OCI-M2 (cell line): ENCODE measurements around the gene ADAT2.
A peak's percentile ranks its signal among the peaks of the same experiment; 100 is the strongest.

Experiments used
- DNase-seq: peaks from one replicate; lab custom pipeline; 2025; ENCODE audit not compliant: unreplicated experiment; lab: John Stamatoyannopoulos, UW

Gene ADAT2

DNA sequence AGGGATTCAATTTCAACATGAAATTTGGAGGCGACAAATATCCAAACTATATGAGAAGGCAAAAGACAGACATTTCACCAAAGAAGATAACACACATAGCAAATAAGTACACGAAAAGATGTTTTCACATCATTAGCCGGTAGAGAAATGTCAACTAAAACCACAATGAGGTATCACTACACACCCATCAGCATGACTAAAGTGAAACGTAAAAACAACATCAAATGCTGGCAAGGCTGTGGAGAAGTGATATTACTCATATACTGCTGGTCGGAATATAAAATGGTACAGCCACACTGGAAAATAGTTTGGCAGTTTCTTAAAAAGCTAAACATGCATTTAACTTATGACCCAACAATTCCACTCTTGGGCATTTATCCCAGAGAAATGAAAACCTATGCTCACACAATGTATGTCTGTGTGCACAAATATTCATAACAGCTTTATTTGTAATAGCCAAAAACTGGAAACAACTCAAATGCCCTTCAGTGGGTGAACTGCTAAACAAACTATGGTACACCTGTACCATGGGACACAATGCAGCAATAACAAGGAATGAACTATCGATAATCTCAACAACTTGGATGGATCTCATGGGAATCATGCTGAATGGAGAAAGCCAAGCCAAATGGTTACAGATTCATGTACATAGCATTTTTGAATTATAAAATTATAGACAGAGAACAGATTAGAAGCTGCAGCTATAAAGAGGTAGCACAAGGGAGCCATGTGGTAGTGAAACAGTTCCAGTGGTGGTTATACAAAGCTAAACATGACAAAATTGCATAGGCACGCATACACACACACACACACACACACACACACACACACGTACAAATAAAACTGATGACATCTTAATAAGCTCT, 8.6 kb downstream of the ADAT2 start:
- no peak for DNase-seq

DNA sequence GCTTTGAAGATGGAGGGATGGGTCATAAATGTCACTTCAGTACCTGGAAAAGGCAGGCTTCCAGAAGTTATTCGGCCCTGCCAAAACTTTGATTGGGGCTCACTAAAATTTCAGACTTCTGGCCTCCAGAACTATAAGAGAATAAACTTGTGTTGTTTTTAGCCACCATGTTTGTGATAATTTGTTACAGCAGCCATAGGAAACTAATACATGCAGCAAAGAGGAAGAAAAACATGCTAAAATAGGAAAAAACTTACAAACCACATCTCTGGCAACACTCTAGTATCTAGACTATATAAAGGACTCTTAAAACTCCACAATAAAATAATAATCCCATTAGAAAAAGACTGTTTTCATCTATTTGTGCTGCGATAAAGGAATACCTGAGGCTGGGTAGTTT, 9.5 kb downstream of the ADAT2 start:
- DNase-seq = no peak

DNA sequence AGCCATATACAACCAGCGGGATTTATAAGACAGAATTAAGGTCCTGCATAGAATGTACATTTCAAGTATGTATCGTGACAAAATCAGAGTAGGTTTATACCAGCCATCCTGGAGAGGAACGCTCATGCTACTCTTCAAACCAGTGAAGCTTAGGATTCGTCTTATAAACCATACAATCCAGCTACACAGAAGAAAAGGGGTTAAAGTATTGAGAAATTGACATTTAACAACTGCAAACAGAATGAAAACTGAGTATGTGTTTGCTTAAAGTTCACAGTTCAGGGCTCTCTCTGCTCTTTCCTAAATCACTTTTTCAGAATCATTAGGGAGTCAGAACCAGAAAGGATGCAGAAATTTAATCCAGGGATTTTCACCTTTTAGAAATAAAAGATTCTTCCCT, 17.9 kb downstream of the ADAT2 start:
- no peak for DNase-seq

DNA sequence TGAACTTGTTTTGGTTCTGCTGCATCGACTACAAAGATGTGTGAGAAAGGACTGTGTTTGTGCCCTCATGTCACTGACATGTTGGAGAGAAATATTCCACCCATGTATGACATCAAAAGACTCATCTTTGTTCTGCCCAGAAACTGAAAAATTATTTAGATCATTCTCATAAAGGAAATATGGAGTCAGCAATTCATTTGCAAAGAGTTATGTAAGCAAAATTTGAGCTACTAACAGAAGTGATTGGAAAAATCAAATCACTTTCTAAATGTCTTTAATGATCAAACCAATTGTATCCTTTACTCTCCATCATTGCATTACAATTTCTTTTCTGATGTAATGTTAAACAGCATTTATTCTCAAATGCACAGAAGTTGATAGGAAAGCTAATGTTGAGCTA, 19.3 kb downstream of the ADAT2 start:
- no peak for DNase-seq

DNA sequence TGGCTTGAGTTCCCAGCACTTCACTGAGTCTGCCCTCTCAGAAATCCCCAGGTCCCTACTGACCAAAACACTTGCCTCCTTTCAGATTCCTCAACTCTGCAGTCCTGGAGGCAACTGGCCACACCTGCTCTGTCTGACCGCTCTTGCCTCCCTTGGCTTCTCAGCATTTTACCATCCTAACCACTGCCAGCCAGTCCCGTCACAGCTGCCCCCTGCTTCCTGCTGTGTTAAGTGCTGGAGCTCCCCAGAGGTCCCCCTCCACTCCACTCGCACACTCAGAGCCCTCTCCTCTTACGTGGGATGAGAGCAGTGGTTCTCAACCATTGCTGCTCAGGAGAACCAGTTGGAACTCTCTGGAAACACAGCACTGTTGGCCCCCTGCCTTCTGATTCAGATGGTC, 20.5 kb downstream of the ADAT2 start:
- no peak for DNase-seq

DNA sequence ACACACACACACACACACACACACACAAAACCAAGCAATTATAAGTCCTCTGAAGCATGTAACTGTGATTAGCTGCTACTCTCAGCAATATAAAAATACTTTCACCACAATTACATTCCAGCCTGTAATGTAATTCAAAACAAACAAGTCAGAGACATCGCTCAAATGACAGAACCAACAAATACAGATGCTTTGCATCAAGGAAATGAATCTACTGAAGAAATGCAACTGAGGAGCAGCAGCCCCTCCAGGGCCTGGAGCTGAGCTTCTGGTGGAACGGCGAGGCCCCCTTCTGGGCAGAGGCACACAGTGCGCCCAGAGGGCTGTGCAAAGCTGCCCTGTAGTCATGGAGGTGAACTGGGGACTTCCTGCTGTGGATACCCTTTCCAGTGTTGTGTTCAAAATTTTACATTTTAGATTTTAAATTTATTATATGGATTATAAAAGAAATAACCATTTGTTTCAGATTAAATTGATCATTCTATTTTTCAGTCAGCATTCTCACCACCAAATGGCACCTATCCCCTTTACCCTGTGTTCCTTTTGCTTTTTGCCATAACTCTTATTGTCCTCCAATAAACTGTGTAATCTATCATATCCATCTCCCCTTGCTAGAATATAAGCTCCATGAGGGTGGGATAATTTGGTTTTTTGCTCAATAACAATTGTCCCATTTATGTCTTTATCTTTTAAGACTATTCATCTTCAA, 23.2 kb downstream of the ADAT2 start:
- DNase-seq = peak; percentile 18

DNA sequence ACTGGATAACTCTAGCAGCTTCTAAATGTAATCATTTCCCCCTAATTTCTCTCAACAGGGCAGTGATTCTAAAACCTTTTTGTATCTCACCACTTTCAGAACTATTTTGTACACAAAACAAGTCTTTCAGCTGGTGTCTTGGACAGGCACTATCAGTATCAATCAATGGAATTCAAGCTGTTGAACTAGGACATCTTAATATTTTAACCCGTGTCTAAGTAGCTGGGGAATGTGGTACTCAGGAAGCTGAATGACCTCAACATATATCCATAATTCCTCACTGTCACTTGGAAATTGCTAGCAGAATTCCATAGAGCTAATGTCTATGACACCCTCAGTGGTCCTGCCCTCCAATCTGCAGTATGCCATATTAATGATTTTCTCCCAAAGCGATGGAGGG, 24.5 kb downstream of the ADAT2 start:
- no peak for DNase-seq

DNA sequence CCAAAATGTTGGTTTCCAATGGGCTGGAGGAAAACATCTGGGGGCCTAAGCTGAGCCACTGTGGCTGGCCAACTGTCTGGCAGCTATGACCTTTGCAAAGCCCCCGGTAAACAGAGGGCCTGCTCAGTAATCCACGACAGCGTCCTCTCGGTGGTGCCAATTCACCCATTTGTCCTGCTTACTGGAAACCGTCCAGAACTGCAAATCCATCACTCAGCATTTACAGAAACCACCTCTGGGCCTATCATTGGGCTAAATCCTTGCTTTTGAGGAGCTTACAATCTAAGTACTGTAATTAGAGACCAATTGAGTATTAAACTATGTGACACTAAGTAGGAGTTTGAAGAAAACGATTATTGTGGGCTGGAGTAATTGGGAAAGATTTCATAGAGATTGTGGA, 31.0 kb downstream of the ADAT2 start:
- no peak for DNase-seq

DNA sequence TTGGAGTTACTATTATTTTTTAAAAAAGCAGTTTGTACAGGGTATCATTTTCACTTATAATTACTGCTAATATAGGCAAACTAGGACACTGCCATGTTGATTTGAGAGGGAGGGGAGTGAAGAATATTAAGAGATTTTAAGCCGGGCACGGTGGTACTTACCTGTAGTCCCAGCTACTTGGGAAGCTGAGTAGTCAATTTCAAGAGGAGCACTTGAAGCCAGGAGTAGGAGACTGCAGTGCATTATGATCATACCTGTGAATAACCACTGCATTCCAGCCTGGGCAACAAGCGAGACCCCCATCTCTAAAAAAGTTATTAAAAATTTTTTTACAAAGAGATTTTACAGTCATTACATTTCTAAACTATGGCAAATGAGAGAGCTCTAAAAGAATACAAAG, 35.7 kb downstream of the ADAT2 start:
- no peak for DNase-seq

DNA sequence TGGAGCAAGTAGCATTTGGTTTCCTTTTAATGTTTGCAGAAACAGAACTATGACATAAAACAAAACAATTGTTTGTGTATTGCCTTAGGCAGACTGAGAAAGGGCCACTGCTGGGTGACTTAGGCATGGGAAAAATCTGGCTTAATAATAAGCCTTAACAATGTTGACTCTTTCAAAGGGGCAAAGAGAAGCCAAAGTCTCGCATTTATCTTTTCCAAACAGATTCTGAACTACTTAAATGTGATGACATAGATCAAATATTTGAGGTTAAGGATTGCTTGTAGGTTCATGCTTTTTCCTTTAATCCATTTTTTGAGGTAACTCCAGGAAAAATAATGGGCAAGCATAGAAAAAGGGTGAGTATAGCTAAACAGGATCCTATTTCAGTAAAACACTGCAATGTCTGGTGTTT, 39.6 kb downstream of the ADAT2 start:
- DNase-seq = no peak

DNA sequence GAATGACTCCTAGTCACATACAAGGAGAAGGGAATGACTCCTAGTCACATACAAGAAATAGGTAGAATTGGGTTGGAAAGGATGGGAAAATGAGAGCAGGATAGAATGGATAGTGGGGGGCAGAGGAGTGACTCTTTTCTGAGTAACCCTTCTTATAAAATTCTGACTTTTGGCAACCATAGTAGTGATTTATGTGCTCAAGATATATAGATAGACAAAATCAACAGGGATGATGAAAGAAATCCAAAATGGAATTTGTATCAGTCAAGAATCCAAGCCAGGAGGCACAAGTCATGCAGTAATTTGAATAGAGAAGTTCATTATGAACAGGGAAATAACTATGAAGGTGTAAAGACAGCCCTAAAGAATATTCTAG, 41.7 kb downstream of the ADAT2 start:
- no peak for DNase-seq

DNA sequence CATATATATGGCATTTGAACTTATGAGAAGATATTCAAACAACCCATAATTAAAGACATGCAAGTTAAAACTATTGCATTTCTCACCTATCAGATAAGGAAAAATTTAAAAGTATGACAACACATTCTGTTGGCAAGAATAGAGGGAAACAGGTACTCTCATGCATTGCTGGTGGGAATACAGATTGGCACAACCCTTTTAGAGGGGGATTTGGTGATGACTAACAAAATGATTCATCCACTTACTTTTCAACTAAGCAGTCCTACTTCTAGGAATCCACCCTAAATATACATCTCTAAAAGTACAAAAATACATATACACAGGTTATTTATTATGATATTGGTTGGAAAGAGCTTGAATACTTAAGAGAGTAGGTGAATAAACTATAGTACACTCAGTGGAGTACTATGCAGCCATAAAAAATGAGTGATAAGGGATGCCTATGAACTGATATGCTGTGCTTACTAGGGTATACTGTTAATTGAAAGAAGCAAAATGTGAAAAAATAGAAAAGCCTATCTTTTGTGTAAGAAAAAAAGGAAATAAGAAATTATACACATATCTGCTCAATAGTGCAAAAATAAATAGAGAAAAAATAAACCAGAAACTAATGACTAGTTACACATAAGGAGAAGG, 42.2 kb downstream of the ADAT2 start:
- no peak for DNase-seq

DNA sequence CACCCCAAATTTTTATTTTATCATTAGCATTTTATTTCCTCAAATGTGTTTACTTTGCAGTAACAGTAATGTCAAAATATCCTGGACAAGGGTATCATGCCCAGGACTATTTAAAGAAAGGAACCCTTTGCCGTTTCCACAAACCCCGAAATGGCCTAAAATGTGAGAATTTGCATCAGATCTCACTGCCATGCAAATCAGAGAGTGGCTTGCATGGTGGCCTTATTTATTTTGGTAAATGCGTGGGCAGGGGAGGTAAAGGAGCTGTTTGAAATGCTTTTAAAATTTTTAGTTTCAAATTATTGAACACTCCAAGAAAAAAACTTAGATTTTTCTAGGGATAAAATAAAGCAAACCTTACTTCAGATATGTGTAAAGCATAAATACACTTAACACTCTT, 43.8 kb downstream of the ADAT2 start:
- no peak for DNase-seq

DNA sequence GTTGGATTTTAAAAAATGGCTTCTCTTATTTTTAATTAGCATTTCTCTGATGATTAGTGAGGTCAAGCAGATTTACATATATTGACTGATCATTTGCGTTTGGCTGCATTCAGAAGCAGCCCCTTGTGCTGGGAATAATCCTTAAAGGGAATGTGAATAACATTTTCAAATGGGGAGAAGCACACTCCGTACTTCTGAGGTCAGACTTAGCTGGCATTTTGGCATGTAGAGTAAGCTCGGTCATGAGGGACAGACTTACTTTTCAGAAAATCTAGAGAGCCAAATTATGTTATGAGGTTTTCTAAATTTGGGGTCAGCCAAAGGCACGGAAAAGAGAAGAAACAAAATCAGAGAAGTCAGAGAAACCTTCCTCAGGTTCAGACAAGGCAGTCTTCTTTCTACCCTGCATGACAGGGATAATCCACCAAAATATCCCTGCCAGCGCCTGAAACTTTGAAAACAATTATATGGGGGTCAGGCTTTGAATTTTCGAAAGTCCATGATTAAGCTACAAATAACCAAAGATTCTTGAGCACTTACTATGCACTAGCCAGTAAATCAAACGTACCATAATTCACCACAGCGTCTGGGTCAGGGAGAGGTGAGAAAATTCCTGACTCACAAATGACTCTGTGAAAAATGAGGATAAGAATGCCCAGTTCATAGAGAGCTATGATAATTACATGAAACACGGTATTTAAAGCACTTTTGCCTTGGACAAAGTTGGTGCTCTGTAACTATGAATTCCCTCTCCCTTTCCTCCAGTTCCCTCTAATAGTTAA, 44.9 kb downstream of the ADAT2 start:
- no peak for DNase-seq

DNA sequence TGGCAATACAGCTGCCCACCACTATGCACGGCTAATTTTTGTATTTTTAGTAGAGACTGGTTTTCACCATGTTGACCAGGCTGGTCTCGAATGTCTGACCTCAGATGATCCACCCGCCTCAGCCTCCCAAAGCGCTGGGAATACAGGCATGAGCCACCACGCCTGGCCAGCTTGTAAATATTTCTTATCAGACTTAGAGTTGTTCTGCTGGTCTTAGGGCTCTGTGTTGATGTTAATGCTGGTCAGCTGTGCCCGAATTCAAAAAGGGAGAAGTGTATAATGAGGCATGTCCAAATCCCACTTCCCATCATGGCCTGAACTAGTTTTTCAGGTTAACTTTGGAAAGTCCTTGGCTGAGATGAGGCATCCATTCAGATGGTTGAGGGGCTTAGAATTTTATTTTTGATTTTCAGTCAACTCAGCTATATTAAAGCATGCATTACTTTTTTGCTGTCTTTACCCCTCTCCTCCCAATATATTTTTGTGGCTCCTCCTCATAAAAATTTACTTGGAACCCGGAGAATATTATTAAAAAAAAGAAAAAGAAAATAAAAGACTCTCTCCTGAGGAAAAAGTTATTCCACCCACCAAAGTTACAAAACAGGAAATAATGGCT, 47.7 kb downstream of the ADAT2 start:
- DNase-seq = no peak

DNA sequence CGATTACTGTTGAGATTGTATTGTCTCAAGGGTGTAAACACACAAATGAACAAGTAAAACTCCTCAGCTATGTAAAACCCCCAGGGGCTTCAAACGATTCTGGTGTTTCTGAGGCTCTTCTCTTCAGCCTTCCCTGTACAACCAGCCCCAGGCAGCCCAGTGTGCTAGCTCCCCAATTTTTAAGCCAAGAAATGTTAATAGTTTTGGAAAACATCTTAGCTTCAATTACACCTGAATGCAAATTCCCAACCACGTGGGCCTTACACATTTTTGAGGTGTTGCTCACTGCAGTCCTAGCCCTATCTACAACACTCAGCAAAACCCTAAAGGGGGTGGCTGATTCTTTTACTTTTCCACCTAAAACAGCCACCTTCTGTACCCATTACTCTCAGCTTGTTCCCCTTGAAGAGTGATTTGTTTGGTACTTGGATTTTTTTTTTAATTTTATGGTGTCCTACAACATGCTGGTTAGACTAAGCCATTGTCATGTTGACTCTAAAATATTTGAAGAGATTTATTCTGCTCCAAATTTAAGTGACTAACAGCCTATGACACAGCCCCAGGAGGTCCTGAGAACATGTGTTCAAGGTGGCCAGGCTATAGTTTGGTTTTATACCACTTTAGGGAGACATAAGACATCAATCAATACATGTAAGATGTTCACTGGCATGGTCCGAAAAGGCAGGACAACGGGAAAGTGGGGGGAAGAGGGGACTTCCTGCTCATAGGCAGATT, 48.7 kb downstream of the ADAT2 start:
- no peak for DNase-seq

DNA sequence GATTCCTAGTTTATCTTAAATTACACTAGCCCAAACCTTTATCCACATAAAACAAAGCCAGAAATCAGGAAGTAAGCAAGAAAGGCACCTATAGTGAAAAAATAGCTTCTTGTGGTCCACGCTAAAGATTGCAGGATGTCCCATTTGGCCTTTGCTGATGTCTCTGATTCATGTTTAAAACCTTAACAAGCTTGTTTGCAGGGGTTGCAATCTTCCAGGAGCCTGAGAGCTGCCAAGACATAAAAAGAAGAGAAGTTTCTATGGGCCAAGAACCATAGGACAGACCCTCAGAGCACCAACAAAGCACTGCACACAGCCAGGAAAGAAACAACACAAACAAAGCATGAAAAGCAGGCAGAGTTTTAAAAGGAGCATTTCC, 49.4 kb downstream of the ADAT2 start:
- no peak for DNase-seq

DNA sequence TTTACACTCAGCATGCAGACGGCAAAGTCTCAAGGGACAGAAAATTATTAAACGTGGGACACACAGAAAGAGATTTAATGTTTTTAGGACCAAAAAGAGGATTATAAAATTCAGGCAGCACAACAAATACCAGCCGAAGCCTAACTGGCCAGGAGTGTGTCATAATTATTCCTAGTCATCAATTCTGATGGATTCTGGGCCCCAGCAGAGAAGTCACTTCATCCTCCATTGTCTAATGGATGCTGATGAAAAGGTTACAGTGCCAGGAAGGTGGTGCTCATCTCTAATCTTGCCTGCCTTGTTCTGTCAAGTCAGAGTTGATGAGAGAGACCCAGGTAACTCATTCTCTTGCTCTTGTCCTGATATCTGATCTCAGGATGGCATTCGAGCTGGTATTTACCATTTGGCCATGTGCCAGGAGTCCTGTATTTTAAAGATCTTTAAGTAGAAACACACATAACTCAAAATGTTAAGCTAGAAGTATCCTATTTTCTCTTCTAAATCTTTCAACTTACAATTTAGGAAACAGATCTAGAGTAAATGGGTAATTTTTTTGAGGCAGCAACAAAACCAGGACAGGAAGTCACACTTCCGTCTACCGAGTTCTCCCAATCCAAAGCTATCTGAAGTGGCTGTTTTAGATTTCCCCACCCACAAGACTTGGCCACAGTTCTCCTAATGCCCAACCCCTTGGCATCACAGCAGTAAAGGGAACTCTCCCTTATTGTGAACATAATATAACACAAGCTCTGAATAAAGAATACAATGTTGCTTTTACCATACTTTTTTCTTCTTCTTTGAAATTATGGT, 50.0 kb downstream of the ADAT2 start:
- no peak for DNase-seq

DNA sequence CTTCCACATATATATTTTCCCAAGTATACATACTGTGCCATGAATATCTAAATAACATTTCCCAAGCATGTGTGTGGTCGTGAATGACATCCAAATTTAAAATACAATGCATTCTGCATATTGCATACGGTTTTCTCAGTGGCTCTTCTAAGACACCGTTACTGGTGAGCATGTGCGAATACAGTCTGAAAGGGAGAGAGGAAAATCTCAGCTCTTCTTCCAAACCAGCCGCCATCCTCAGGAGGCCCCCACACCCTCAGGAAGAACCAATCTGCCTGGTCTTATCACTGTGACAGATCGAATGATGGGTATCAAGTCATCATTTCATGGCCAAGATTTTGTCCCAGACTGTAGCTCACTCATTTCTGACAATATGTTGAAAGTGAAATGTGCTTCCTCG, 50.7 kb downstream of the ADAT2 start:
- no peak for DNase-seq

DNA sequence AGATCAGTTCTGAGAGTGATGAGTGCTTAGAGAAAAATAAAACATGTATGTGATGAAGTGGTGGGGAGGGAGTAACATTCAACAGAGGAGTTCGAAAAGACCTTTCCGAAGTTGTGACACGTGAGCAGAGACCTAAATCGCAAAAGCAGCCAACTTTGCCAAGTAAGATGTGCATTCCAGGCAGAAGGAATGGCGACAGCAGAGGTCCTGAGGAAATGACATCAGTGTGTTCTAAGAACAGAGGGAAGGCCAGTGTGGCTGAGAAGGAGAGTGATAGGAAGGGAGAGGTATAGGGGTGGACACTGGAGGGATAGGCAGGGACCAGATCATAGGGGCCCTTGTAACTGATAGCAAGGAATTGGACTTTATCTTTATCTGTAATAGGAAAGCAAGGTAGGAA, 51.3 kb downstream of the ADAT2 start:
- DNase-seq = no peak
